Upper lobe of right lung (tissue), 1 donor: Measurements from ENCODE around the gene PTPRU. TPM values are rescaled to one million over a fixed set of nuclear protein-coding genes. Genes with fewer than 3 reads are reported as not detected.
A peak's percentile ranks its signal among the peaks of the same experiment; 100 is the strongest.
"Not testable (repeated sequence)": the region's sequence is repeated elsewhere in the genome, so short reads cannot be mapped to it uniquely, and the experiment has no call there.

Experiments
- ATAC-seq: fragments of 200-7000 bp; cut with Tn5 transposase; one replicate; pipeline ENCODE4 v1.9.1; 2020; ENCODE audit warnings: mild to moderate bottlenecking, moderate library complexity
- DNase-seq: peaks from one replicate; pipeline ENCODE4 v3.0.0-alpha.2; 2020
- H3K27ac ChIP-seq: fragments of 200-600 bp; one replicate; pipeline ENCODE4 v1.8.0; 2022
- H3K27me3 ChIP-seq: fragments of 200-600 bp; one replicate; pipeline ENCODE4 v1.8.0; 2022; ENCODE audit warnings: mild to moderate bottlenecking
- H3K36me3 ChIP-seq: fragments of 200-600 bp; one replicate; pipeline ENCODE4 v1.8.0; 2022
- H3K4me1 ChIP-seq: fragments of 200-600 bp; one replicate; pipeline ENCODE4 v1.8.0; 2022
- H3K4me3 ChIP-seq: fragments of 200-600 bp; one replicate; pipeline ENCODE4 v1.8.0; 2022; ENCODE audit warnings: mild to moderate bottlenecking
- H3K9me3 ChIP-seq: fragments of 200-600 bp; one replicate; pipeline ENCODE4 v1.8.0; 2022
- intact Hi-C: fragments of 100-400 bp; cut with DNase I; formaldehyde crosslinking; loops from one replicate; pipeline ENCODE4 v1.11.0; 2022
- total RNA-seq: library from RNA; stranded (reverse); fragmentation: NEBNext Ultra II Directional; extraction: Animal tissue kit (Norgen Biotek cat#: 25700); gene quantifications from one replicate; pipeline ENCODE4 v1.2.1, GENCODE V29; 2021
- TF ChIP-seq, protein P1 (sequence below): fragments of 200-600 bp; IDR thresholded peaks from one replicate; pipeline ENCODE4 v1.8.0; 2022; ENCODE audit warnings: antibody characterized with exemption
- donor health status: DM: no; HTN: yes; CAD: no; lungs with severe emphysema.

Gene PTPRU
- total RNA-seq, 1 donor from 2014 or later: 45.5 TPM

DNA sequence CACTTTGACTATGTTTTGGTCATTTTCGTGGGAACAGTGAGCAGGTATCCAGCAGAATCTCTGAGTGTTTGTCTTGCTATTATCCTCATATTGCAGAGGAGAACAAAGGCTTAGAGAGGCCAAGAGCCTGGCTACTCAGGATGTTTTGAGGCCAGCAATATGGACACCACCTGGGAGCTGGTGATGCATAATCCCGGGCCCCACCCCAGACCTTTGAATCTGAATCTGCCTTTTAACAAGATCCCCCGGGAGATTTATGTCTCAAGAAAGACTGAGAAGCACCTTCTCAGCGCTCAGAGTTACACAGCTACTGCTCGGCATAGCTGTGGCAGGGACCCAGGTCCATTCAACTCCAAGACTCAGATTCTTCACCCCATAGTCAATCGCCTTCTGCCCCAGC lies 72.8 kb downstream of the PTPRU start:
- TF ChIP-seq, protein P1, sequence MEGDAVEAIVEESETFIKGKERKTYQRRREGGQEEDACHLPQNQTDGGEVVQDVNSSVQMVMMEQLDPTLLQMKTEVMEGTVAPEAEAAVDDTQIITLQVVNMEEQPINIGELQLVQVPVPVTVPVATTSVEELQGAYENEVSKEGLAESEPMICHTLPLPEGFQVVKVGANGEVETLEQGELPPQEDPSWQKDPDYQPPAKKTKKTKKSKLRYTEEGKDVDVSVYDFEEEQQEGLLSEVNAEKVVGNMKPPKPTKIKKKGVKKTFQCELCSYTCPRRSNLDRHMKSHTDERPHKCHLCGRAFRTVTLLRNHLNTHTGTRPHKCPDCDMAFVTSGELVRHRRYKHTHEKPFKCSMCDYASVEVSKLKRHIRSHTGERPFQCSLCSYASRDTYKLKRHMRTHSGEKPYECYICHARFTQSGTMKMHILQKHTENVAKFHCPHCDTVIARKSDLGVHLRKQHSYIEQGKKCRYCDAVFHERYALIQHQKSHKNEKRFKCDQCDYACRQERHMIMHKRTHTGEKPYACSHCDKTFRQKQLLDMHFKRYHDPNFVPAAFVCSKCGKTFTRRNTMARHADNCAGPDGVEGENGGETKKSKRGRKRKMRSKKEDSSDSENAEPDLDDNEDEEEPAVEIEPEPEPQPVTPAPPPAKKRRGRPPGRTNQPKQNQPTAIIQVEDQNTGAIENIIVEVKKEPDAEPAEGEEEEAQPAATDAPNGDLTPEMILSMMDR: no peak
- ATAC-seq (no peak), DNase-seq (no peak)

DNA sequence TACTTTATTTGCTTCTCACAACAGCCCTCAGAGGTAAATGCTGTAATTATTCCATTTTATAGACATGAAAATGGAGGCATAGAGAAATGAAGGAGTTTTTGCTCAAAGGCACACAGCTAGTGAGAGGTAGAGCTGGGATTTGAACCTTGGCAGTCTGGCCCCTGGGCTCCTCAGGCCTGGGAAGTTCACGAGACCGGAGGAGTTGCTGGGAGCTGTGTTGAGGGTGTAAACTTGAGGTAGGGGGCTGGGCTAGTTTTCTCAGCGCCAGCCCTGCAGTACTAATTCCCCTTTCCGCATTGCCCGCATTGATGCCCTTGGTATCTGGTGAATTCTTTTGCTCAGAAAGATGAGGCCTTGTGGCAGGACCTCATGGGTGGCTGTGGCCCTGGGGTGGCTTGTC lies 73.3 kb downstream of the PTPRU start:
- Histone ChIP-seq H3K27me3 (no peaks in the 10 kb centered on the region), H3K4me3 (no peak overlapping the region), H3K4me1 (no peaks in the 10 kb centered on the region), H3K36me3 (peaks cover 4% of the 10 kb centered on the region), H3K27ac (no peak overlapping the region), H3K9me3 (no peaks in the 10 kb centered on the region)
- TF ChIP-seq, protein P1: no peak
- intact Hi-C loops: no loop called here
- DNase-seq (no peak), ATAC-seq (no peak)

More for the DNA sequence above, 72.8 kb downstream of the PTPRU start:
- Histone ChIP-seq H3K4me1 (no peaks in the 10 kb centered on the region), H3K27me3 (no peaks in the 10 kb centered on the region), H3K36me3 (peaks cover 7% of the 10 kb centered on the region), H3K9me3 (no peaks in the 10 kb centered on the region), H3K4me3 (no peak overlapping the region), H3K27ac (no peak overlapping the region)
- intact Hi-C loops: no loop called here

DNA sequence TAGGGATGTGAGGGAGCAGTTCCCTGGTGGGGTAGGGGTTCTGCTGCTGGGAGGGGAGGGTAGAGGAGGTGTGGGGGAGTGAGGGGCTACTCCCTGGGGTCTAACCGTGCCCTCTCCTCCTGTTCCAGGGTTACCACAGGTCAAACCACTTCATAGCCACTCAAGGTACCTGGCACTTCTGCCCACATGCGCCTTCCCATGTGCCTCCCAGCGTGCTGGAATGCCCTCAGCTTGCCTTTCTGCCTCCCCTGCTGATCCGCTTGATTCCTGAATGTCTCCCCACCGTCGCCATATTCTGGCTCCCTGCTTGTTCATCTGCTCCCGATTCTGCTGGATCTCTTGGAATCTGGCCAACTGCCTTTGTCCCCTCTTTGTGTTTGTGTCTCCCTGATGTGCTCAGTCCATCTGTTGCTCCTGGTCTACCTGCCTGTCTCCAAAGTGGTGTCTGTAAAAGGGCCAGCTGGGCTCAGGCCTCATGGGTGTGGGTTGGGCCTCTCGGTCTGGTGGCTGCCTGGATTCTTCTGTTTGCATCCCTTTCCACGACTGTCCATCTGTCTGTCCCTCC lies 74.4 kb downstream of the PTPRU start:
- H3K9me3 ChIP-seq: no peaks in the 10 kb centered on the region
- H3K36me3 ChIP-seq: peaks cover 13% of the 10 kb centered on the region
- no peaks in the 10 kb centered on the region for H3K4me1 ChIP-seq
- no peaks in the 10 kb centered on the region for H3K27me3 ChIP-seq
- no peak overlapping the region for H3K27ac ChIP-seq
- H3K4me3 ChIP-seq: no peak overlapping the region
- ATAC-seq (no peak), DNase-seq (peak; percentile 28)
- TF ChIP-seq, protein P1: no peak
- intact Hi-C loops: no loop called here

DNA sequence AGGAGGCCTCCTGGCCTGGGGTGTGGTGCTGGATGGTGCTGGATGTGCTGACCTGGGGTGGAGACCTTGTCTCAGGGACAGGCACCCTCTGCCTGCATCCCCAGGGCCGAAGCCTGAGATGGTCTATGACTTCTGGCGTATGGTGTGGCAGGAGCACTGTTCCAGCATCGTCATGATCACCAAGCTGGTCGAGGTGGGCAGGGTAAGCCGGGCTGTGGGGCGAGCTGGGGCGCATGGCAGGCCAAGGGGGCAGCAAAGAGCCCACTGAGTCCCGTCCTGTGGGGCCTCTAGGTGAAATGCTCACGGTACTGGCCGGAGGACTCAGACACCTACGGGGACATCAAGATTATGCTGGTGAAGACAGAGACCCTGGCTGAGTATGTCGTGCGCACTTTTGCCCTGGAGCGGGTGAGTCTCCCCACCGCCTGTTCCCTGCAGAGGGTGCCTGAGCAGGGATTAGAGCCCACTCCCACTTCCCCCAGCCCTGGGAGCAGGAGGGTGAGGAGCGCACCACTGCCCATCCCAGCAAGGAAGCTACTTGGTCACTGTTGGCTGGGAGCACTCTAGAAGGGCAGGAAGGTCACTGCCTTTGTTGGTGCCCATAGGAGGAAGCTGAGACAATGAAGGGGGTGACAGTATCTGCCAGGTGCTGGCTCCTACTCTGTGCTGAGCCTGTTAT lies 75.2 kb downstream of the PTPRU start:
- no peak overlapping the region for H3K4me3 ChIP-seq
- H3K4me1 ChIP-seq: no peaks in the 10 kb centered on the region
- no peaks in the 10 kb centered on the region for H3K9me3 ChIP-seq
- peak; percentile 48 for DNase-seq
- H3K36me3 ChIP-seq: peaks cover 15% of the 10 kb centered on the region
- TF ChIP-seq, protein P1: no peak
- no peak for ATAC-seq
- intact Hi-C loops: no loop called here
- H3K27me3 ChIP-seq: no peaks in the 10 kb centered on the region
- no peak overlapping the region for H3K27ac ChIP-seq

DNA sequence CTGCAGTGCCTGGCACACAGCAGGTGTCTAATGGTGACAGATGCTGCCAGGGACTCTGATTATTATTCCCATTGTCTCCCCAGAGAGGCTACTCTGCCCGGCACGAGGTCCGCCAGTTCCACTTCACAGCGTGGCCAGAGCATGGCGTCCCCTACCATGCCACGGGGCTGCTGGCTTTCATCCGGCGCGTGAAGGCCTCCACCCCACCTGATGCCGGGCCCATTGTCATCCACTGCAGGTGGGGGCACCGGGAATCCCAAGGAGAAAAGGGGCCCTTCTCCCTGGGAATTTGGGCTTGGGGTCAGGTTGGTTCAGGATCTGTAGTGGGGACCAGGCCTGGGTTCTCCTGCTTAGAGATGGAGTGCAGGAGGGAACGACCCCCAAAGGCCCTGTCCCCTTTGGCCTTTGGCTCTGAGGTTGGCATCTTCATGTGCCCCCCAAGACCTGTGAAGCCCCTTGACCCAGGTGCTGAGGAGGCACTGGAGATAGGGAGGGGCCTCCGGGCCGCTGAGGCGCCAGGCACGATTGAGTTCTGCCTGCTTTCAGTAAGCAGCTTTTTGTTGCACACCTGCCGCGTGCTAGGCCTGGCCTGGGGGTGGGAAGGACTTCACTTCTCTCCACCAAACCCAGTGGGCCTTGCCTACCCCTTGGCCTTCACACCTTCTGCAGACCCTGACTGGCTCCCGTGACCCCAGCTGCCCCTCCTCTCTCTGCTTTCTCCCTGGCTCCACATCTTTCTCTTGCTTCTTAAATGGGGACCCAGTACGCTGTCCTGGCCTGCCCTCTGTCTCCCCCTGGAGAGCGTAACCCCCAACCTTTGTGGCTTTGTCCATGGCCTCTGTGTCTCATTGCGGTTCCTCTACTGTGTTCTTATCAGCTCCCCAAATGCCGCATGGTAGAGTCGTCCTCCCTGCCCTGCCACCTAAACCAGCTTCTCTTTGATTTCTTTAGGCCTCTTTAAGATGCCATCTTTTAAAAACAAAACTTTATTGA lies 76.4 kb downstream of the PTPRU start:
- H3K27ac ChIP-seq: no peak overlapping the region
- H3K4me3 ChIP-seq: no peak overlapping the region
- peaks cover 15% of the 10 kb centered on the region for H3K36me3 ChIP-seq
- H3K4me1 ChIP-seq: no peaks in the 10 kb centered on the region
- TF ChIP-seq, protein P1: no peak
- H3K27me3 ChIP-seq: no peaks in the 10 kb centered on the region
- no peaks in the 10 kb centered on the region for H3K9me3 ChIP-seq
- ATAC-seq (no peak), DNase-seq (peak; percentile 57)
- intact Hi-C loops: no loop called here

DNA sequence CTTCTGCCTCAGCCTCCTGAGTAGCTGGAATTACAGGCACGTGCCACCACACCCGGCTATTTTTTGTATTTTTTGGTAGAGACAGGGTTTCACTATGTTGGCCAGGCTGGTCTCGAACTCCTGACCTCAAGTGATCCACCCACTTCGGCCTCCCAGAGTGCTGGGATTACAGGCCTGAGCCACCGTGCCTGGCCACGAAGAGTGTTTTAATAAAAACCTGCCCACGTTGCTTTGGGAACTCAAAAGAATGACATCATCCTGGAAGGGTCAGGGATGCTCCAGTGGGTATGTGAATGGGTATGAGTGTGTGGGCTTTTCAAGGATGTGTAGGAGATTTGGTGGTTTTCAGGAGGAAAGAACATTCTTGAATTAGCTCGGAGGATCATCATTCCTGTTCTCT lies 78.4 kb downstream of the PTPRU start:
- H3K4me1 ChIP-seq, ATAC-seq, intact Hi-C loops, H3K27ac ChIP-seq, H3K27me3 ChIP-seq, H3K9me3 ChIP-seq, DNase-seq, H3K4me3 ChIP-seq: not testable (repeated sequence)
- H3K36me3 ChIP-seq: peaks cover 15% of the 10 kb centered on the region
